Tibial nerve (tissue), 4 donors: ENCODE measurements around the gene VAMP2. TPM values are rescaled to one million over a fixed set of nuclear protein-coding genes. Genes with fewer than 3 reads are reported as not detected.
A peak's percentile ranks its signal among the peaks of the same experiment; 100 is the strongest.

ENCODE experiments used
- DNase-seq, 2 donors: peaks; one replicate each; pipeline ENCODE4 v3.0.0-alpha.2; 2019; ENCODE audit warnings: low spot score in 2 of 2
- H3K27ac ChIP-seq, 4 donors: fragments of 200-600 bp; sonication (generic) in 3 of 4; one replicate each; pipeline ENCODE4 v1.5.1; 2017 to 2019; ENCODE audit warnings: mild to moderate bottlenecking in 1 of 4
- H3K27me3 ChIP-seq, 2 donors: fragments of 200-600 bp; sonication (generic) in 1 of 2; one replicate each; pipeline versions ENCODE4 v1.5.1 to v1.6.0; 2017 to 2019
- H3K36me3 ChIP-seq, 3 donors: fragments of 200-600 bp; sonication (generic); one replicate each; pipeline ENCODE4 v1.5.1; 2018 to 2019
- H3K4me1 ChIP-seq, 4 donors: fragments of 200-600 bp; sonication (generic) in 3 of 4; one replicate each; pipeline ENCODE4 v1.5.1; 2017 to 2019
- H3K4me3 ChIP-seq, 4 donors: fragments of 200-600 bp; sonication (generic) in 3 of 4; one replicate each; pipeline ENCODE4 v1.5.1; 2017 to 2019; ENCODE audit warnings: mild to moderate bottlenecking in 1 of 4, moderate library complexity in 1 of 4
- H3K9me3 ChIP-seq, 4 donors: fragments of 200-600 bp; sonication (generic) in 3 of 4; one replicate each; pipeline ENCODE4 v1.5.1; 2017 to 2019
- EP300 ChIP-seq, 2 donors: sonication (generic); formaldehyde crosslinking; IDR thresholded peaks; one replicate each; pipeline ENCODE4 v1.6.1; 2017; ENCODE audit warnings: antibody characterized with exemption in 2 of 2, mild to moderate bottlenecking in 1 of 2
- POLR2A ChIP-seq, 2 donors: fragments of 450-650 bp; IDR thresholded peaks; one replicate each; pipeline ENCODE4 v1.6.1; 2017; ENCODE audit warnings: antibody characterized with exemption in 2 of 2, mild to moderate bottlenecking in 2 of 2, moderate library complexity in 2 of 2
- WGBS, 2 donors: methylation state at CpG; one replicate each; pipeline ENCODE4 v1.1.5; 2018; 5-methylcytosine and 5-hydroxymethylcytosine counted together
- total RNA-seq, 4 donors: library from RNA; depleted of rRNA; stranded (reverse); fragments of >200 nt; gene quantifications; one replicate each; pipeline ENCODE4 v1.1.0, GENCODE V29; 2016
- TF ChIP-seq, protein P1 (sequence below), 5 experiments: fragments of 200-600 bp in 3 of 5; fragments of 450-650 bp in 2 of 5; sonication (generic) in 3 of 5; IDR thresholded peaks; one replicate each; pipeline ENCODE4 v1.5.1; 2016 to 2019; ENCODE audit warnings: antibody characterized with exemption in 5 of 5, mild to moderate bottlenecking in 3 of 5, moderate library complexity in 2 of 5

Gene VAMP2
- total RNA-seq, 4 donors from 2014 or later = 48.0 to 72.1 (median 59.0) TPM

DNA sequence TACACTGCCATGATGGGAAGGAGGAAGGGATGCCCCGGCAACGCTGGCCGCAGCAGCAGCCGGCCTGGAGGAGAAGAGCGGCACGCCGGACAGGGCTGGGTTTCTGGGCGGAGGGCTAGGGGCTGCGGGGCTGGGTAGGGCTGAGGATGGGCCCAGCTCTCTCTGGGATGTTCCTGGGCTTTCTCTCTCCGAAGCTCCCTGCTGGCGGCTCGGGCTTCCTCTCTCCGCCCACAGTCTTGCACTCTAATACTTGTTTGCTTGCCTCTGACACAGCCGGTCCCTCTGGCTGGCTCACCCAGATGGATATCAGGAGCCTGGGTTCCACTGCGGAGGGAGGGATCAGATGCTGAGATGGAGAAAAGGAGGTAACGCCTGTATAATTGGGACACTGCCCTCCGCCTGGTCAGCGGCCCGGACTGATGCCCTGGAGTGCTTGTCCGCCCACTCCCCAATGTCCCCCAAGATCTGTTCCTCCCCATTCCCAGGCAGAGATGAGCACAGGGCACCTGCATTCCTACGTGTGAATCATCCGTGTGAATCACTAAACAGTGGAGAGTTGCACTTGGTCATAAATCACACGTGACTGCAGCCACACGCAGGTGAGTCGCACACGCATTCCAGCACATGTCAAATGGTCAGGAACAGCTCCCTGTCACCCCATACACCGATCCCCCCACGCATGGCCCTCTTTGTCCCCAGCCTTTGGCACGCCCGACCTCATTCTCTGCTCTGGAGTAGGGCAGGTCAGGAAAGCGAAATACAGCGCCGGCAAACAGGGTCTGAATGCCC, 44.6 kb downstream of the VAMP2 start, which contains the start of gene ALOXE3:
Gene ALOXE3 (minus strand): TSS at position 535 of the 789 bp plus-strand sequence. CDS start 524 bp downstream, at position 11.
- TF ChIP-seq, protein P1, sequence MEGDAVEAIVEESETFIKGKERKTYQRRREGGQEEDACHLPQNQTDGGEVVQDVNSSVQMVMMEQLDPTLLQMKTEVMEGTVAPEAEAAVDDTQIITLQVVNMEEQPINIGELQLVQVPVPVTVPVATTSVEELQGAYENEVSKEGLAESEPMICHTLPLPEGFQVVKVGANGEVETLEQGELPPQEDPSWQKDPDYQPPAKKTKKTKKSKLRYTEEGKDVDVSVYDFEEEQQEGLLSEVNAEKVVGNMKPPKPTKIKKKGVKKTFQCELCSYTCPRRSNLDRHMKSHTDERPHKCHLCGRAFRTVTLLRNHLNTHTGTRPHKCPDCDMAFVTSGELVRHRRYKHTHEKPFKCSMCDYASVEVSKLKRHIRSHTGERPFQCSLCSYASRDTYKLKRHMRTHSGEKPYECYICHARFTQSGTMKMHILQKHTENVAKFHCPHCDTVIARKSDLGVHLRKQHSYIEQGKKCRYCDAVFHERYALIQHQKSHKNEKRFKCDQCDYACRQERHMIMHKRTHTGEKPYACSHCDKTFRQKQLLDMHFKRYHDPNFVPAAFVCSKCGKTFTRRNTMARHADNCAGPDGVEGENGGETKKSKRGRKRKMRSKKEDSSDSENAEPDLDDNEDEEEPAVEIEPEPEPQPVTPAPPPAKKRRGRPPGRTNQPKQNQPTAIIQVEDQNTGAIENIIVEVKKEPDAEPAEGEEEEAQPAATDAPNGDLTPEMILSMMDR (IDR thresholded peaks at IDR 0.05) = no peak
- no peak for TF ChIP-seq EP300 (IDR thresholded peaks at IDR 0.05)
- TF ChIP-seq POLR2A (IDR thresholded peaks at IDR 0.05) = no peak
- WGBS, 2 donors = 0% methylated on average over 30 to 33 of the region's 33 CpGs

DNA sequence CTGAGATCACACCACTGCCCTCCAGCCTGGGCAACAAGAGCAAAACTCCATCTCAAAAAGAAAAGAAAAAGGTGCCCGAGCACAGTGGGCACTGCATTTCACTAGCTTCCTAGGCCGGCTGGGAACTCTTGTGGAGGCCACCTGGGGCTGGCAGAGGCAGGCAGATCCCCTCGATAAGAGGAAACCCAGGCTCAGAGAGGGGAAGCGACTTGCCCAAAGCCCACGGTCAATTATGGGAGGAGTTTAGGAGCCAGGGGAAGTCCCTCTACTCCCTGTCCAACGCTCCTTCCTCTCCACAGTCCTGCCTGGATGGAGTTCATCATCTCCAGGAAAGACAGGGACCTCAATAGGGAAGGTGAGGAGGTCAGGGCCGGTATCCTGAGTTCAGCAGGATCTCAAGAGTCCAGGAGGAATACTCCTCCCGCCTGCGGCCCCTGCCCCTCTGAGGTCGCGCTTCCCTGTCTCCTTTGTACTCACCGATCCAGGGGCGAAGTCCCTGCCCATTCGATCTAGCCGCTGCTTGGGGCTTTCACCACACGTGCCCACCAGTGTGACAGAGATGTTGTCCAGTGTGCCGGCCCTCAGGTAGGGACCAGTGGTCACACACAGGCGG, 45.3 kb downstream of the VAMP2 start:
- peak overlapping the region in 3 of 4 donors; percentile 79 to 94 (median 82) for H3K27ac ChIP-seq

More for the DNA sequence above, 44.6 kb downstream of the VAMP2 start, which contains the start of gene ALOXE3:
- peak within 1 kb of the TSS; percentile 49 to 86 (median 62) for H3K4me3 ChIP-seq
- H3K27ac ChIP-seq = peak within 1 kb of the TSS; percentile 79 to 94 (median 86)
- H3K27me3 ChIP-seq = peaks cover 0 to 32% of the 10 kb centered on the region in 2 donors
- no peaks in the 10 kb centered on the region for H3K36me3 ChIP-seq
- peaks cover 0 to 56% (median 37%) of the 10 kb centered on the region in 4 donors for H3K4me1 ChIP-seq
- peak in 1 of 2 donors; percentile 35 for DNase-seq
- no peaks in the 10 kb centered on the region for H3K9me3 ChIP-seq

DNA sequence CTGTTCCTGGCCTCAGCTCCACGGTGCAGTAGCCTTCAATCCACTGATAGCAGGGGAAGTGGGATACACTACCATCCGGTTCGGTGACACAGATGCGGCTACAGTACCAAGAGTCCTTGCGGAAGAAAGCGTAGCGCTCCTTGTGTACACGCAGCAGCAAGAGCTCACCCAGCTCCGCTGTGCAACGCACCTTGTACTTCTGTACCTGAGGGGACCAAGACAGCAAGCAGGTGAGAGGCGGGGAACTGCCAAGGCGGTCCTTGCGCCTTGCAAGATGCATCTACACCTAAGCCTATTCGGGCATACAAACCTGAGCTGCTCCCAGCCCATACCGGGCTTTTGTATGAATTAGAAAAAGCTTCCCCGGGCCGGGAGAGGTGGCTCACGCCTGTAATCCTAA, 46.0 kb downstream of the VAMP2 start:
- H3K4me1 ChIP-seq = peaks cover 0 to 42% (median 29%) of the 10 kb centered on the region in 4 donors
- no peak overlapping the region for H3K4me3 ChIP-seq
- no peak overlapping the region for H3K27ac ChIP-seq
- H3K36me3 ChIP-seq = no peaks in the 10 kb centered on the region
- no peaks in the 10 kb centered on the region for H3K9me3 ChIP-seq
- TF ChIP-seq EP300 (IDR thresholded peaks at IDR 0.05) = no peak
- peaks cover 0 to 46% of the 10 kb centered on the region in 2 donors for H3K27me3 ChIP-seq
- DNase-seq = no peak
- WGBS, 2 donors = 65 to 66% methylated on average over 18 of the region's 18 CpGs

More for the DNA sequence above, 45.3 kb downstream of the VAMP2 start:
- TF ChIP-seq EP300 (IDR thresholded peaks at IDR 0.05) (no peak), POLR2A (IDR thresholded peaks at IDR 0.05) (no peak)
- TF ChIP-seq, protein P1 (IDR thresholded peaks at IDR 0.05) = no peak
- no peak for DNase-seq
- peaks cover 0 to 39% of the 10 kb centered on the region in 2 donors for H3K27me3 ChIP-seq
- WGBS, 2 donors = 8 to 10% methylated on average over 18 of the region's 18 CpGs
- peaks cover 0 to 49% (median 33%) of the 10 kb centered on the region in 4 donors for H3K4me1 ChIP-seq
- no peaks in the 10 kb centered on the region for H3K9me3 ChIP-seq
- H3K36me3 ChIP-seq = no peaks in the 10 kb centered on the region
- H3K4me3 ChIP-seq = peak overlapping the region in 3 of 4 donors; percentile 49 to 86 (median 63)

DNA sequence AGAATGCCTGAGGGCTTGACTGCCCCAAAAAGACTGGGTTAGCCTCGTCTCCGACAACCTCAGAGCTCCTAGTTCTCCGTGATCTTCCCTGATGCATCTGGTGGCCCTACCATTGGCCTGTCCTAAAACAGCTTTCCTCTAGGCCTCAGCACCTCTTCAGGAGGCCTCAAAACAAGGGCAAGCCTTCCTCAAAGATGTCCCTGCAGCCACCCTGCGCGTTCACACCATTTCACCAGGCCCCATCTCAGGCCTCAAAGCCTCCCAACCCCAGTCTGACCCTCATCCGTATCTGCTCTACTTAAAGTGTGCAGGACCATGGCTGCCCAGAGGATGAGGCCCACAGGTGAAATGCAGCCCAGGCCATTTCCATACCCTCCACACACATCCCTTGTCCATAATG, 51.8 kb downstream of the VAMP2 start:
- TF ChIP-seq, protein P1 (IDR thresholded peaks at IDR 0.05) = no peak
- TF ChIP-seq POLR2A (IDR thresholded peaks at IDR 0.05) (no peak), EP300 (IDR thresholded peaks at IDR 0.05) (no peak)

DNA sequence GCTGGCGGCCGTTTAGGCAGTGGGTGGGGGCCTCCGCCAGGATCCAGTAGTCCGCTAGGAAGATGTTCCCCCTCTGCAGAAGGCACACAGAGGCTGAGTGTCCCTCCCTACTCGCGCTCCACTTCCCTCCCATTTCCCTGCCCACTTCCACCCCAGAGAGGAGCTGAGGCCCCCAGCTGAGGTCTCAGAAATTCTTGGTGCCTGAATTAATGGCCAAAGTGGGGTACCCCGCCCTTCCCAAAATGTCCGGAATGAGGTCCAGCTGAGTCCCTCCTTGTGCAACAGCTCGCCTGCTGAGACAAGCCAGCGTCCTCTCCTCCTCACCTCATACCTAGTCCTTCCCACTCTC, 52.3 kb downstream of the VAMP2 start:
- 26 to 31% methylated on average over 8 to 10 of the region's 10 CpGs for WGBS, 2 donors
- Histone ChIP-seq H3K4me3 (peak overlapping the region in 1 of 4 donors; percentile 29), H3K36me3 (no peaks in the 10 kb centered on the region), H3K9me3 (no peaks in the 10 kb centered on the region), H3K27ac (no peak overlapping the region), H3K4me1 (peaks cover 0 to 13% (median 6%) of the 10 kb centered on the region in 4 donors), H3K27me3 (peaks cover 0 to 71% of the 10 kb centered on the region in 2 donors)
- TF ChIP-seq EP300 (IDR thresholded peaks at IDR 0.05) = no peak
- no peak for TF ChIP-seq POLR2A (IDR thresholded peaks at IDR 0.05)
- DNase-seq = no peak

More for the DNA sequence above, 51.8 kb downstream of the VAMP2 start:
- Histone ChIP-seq H3K4me1 (peaks cover 0 to 13% (median 6%) of the 10 kb centered on the region in 4 donors), H3K36me3 (no peaks in the 10 kb centered on the region), H3K9me3 (no peaks in the 10 kb centered on the region), H3K4me3 (no peak overlapping the region), H3K27me3 (peaks cover 0 to 74% of the 10 kb centered on the region in 2 donors), H3K27ac (no peak overlapping the region)
- DNase-seq = no peak
- WGBS, 2 donors = 90 to 93% methylated on average over 6 of the region's 6 CpGs
